Mucosa of rectum (tissue), 2 donors: Measurements from ENCODE around the gene TTC23.
A peak's percentile ranks its signal among the peaks of the same experiment; 100 is the strongest.

Source experiments
- H3K27ac ChIP-seq, 2 donors: one replicate each; pipeline ENCODE4 v1.7.0; 2013; ENCODE audit warnings: inconsistent platforms in 2 of 2, low read depth in 2 of 2, low read length in 2 of 2
- H3K27me3 ChIP-seq, 2 donors: one replicate each; pipeline ENCODE4 v1.7.0; 2013; ENCODE audit warnings: low read length in 2 of 2; ENCODE audit not compliant: control insufficient read depth in 2 of 2, insufficient read depth in 2 of 2
- H3K36me3 ChIP-seq, 2 donors: one replicate each; pipeline ENCODE4 v1.7.0; 2013; ENCODE audit warnings: low read length in 2 of 2; ENCODE audit not compliant: control insufficient read depth in 2 of 2, insufficient read depth in 2 of 2
- H3K4me1 ChIP-seq, 2 donors: one replicate each; pipeline ENCODE4 v1.7.0; 2013; ENCODE audit warnings: low read length in 2 of 2, mild to moderate bottlenecking in 1 of 2; ENCODE audit not compliant: control insufficient read depth in 2 of 2, insufficient read depth in 2 of 2
- H3K4me3 ChIP-seq, 2 donors: one replicate each; pipeline ENCODE4 v1.7.0; 2013; ENCODE audit warnings: low read length in 2 of 2
- H3K9ac ChIP-seq, 2 donors: one replicate each; pipeline ENCODE4 v1.7.0; 2013; ENCODE audit warnings: low read length in 2 of 2, low read depth in 1 of 2, mild to moderate bottlenecking in 1 of 2
- H3K9me3 ChIP-seq, 2 donors: one replicate each; pipeline ENCODE4 v1.7.0; 2013; ENCODE audit warnings: low read length in 2 of 2; ENCODE audit not compliant: control insufficient read depth in 2 of 2
- donor health status: healthy.
- donor health status: Normal muscosa, but diverticular disease.

The TTC23 gene

DNA sequence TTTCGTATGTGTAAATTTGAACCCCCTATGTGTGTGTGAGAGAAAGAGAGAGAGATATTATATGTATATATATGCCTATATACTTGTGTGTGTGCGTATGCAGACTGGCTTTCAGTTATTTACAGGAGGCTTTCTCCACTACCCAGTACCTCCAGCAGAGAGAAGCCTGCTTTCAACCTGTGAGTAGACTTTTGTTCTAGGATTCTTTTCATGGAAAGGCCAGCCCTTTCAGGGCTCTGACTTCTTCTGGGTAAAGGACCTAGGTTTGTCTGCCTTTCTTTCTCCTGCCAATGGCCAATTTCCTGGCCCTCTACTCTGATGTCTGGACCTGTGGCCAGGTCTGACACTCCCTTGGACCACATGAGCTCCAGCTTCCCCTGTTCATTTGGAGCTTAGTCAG, 25.7 kb upstream of the TTC23 start:
- Histone ChIP-seq H3K36me3 (no peaks in the 10 kb centered on the region), H3K27ac (no peak overlapping the region), H3K27me3 (no peaks in the 10 kb centered on the region), H3K4me1 (no peaks in the 10 kb centered on the region), H3K9ac (no peak overlapping the region), H3K4me3 (no peak overlapping the region), H3K9me3 (no peaks in the 10 kb centered on the region)

DNA sequence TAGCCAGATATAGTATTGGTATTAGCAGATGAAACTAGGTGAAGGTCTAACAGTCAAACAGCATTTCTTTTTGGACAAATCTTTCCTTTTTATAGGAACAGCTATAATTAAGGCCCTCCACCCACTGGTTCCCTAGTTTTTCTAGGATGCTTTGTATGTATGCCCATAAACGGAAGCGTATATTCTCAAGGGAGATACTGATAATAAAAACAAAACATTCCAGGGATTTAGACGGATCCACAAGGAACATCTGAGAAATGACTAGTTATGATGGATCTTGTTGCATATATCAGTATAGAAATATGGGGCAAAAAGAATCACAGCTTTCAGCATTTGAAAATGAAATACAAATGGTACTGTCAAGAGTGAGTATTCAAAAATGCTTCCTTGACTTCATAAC, 24.4 kb upstream of the TTC23 start:
- Histone ChIP-seq H3K4me3 (no peak overlapping the region), H3K36me3 (no peaks in the 10 kb centered on the region), H3K9ac (no peak overlapping the region), H3K27ac (no peak overlapping the region), H3K27me3 (no peaks in the 10 kb centered on the region), H3K9me3 (no peaks in the 10 kb centered on the region), H3K4me1 (no peaks in the 10 kb centered on the region)

DNA sequence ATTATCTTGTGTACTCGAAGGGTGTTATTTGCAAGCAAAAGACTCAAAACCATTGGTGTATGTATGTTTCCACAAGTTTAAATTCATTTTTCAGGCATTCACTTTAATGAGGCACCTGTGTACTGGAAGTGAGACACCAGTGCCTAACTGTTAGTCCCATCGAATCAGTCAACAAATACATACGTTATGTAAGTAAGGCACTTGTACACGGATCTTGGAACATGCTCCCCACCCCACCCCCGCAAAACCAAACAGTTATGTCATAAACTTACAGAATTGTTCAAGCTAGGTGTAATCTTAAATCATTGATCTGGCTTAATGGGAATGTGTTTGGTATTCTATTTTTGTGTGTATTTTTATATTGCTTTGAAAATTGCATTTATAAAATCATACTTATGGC, 19.1 kb upstream of the TTC23 start:
- Histone ChIP-seq H3K4me1 (peaks cover 2 to 6% of the 10 kb centered on the region in 2 donors), H3K27me3 (no peaks in the 10 kb centered on the region), H3K9ac (no peak overlapping the region), H3K36me3 (peaks cover 0 to 4% of the 10 kb centered on the region in 2 donors), H3K9me3 (no peaks in the 10 kb centered on the region), H3K4me3 (no peak overlapping the region), H3K27ac (no peak overlapping the region)

DNA sequence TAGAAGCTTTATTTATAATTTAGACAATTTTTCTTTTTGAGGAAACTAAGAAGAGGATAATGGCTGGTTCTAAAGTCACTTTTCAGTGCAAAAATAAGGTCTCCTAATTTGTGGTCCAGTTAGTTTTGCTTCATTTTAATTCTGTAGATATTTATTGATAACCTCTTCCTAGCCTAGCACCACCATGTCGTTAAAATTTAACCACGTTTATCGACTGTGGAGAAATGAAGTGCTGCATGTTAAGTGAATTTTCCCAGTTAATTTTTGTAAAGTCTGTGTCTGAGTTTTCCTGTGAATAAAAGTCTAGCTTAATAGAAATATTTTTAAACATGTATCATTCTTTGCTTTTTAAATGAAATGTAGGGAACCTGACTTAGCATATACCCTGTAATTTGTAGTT, 18.6 kb upstream of the TTC23 start:
- Histone ChIP-seq H3K27me3 (no peaks in the 10 kb centered on the region), H3K36me3 (peaks cover 0 to 5% of the 10 kb centered on the region in 2 donors), H3K4me3 (no peak overlapping the region), H3K9ac (no peak overlapping the region), H3K9me3 (no peaks in the 10 kb centered on the region), H3K27ac (no peak overlapping the region), H3K4me1 (peaks cover 2 to 6% of the 10 kb centered on the region in 2 donors)

DNA sequence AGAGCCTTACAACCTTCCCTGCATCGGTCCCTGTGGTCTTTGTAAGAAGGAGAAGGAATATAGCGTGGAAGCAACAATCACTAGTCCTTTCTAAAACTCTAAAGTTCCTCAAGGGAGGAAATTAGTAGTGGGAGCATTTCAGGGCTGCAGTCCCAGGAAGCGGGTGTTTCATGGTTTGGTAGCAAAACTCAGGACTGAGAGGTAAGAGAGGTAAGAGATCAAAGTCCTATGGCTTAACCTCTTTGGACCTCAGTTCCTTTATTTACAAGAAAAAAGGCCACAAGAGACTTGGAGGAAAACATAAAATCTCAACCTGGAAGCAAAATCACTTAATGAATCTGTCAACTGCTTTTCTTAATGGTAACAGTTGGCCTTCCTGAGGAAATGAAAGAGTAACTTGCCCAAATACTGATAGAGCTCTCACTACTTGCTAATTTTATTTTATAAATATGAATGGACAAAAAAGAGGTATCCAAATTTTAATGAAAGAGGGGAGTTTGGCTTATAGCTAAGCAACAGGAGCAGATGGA, 16.2 kb upstream of the TTC23 start:
- H3K9ac ChIP-seq: no peak overlapping the region
- H3K36me3 ChIP-seq: peaks cover 0 to 5% of the 10 kb centered on the region in 2 donors
- H3K27me3 ChIP-seq: no peaks in the 10 kb centered on the region
- no peak overlapping the region for H3K27ac ChIP-seq
- peaks cover 2 to 6% of the 10 kb centered on the region in 2 donors for H3K4me1 ChIP-seq
- no peaks in the 10 kb centered on the region for H3K9me3 ChIP-seq
- H3K4me3 ChIP-seq: no peak overlapping the region

DNA sequence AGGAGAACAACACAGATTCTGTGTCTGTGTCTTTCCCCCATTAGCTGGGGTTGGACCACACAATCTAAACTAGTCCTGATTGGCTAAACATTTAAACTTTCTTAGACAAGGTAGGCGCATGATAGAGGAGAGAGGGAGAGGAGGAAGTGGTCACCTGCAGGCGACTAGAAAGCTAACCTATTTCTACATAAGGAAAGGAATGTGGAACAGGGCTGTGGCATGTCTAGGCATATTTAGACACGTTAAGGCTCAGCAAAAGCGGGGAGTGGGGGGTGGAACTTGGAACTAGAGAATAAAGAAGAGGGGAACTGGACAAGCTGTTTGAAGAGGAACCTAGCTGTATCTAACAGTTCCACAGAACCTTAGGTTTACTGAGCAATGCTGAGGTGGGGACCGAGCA, 14.7 kb upstream of the TTC23 start:
- no peak overlapping the region for H3K9ac ChIP-seq
- no peak overlapping the region for H3K27ac ChIP-seq
- H3K4me1 ChIP-seq: peaks cover 2 to 6% of the 10 kb centered on the region in 2 donors
- H3K36me3 ChIP-seq: peaks cover 0 to 5% of the 10 kb centered on the region in 2 donors
- H3K9me3 ChIP-seq: no peaks in the 10 kb centered on the region
- no peaks in the 10 kb centered on the region for H3K27me3 ChIP-seq
- no peak overlapping the region for H3K4me3 ChIP-seq

DNA sequence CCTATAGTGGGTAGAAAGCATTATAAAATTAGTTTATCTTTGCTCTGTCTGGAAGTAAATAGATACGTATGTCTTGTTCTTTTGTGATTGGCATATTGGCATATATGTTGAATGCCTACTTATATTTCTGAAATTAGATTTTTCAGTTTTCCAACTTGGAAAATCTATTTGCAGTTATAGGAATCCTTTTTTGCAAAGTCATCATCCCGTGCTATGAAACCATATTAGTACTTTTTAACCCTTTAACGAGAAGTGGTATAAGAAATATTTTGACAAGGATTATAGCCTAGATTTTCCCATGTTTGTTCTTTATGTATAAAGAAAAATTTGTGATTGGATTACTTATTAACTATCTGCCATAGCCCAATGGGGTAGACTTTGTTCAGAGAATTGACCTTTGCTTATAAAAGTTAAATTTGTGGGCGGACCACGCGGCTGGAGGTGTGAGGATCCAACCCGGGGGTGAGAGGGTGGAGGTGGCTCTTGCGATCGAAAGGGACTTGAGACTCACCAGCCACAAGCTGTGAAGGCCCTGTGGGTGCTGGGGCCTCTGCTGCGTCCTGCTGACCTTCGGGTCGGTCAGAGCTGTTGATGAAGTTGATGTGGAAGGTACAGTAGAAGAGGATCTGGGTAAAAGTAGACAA, 7.8 kb upstream of the TTC23 start:
- H3K27ac ChIP-seq: no peak overlapping the region
- no peak overlapping the region for H3K4me3 ChIP-seq
- H3K36me3 ChIP-seq: no peaks in the 10 kb centered on the region
- H3K27me3 ChIP-seq: no peaks in the 10 kb centered on the region
- no peaks in the 10 kb centered on the region for H3K9me3 ChIP-seq
- no peak overlapping the region for H3K9ac ChIP-seq
- H3K4me1 ChIP-seq: peaks cover 7 to 8% of the 10 kb centered on the region in 2 donors

DNA sequence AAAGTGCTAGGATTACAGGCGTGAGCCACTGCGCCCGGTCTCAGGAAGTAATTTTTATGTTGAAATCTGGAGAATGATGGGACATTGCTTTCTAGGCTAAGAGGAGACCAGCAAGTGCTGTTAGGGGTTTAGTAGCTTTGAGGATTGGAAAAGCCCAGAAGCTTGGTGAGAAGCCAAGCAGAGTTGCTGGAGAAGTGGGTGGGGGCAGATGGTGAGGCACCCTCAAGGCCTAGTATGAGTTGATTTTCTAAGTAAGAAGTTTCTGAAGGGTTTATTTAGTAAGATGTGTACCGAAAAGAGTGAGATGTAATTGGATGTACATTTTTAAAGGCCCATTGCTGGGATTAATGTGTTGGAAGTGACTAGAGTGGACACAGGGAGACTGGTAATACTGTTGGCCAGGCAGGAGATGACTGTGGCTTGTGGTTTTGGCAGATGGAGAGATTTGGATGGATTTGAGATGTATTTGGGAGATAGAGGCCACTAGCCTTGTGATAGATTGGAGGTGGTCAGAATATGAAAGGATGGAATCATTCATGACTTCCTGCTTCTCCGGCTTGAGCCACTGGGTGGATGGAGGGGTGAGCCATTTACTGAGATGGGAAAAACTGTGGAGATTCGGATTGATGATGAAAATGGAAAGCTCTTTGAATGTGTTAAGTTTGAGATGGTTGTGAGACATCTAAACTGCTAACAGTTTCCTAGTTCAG, 4.2 kb upstream of the TTC23 start:
- Histone ChIP-seq H3K27ac (no peak overlapping the region), H3K27me3 (no peaks in the 10 kb centered on the region), H3K36me3 (no peaks in the 10 kb centered on the region), H3K9me3 (no peaks in the 10 kb centered on the region), H3K9ac (no peak overlapping the region), H3K4me1 (peaks cover 11 to 18% of the 10 kb centered on the region in 2 donors), H3K4me3 (no peak overlapping the region)

DNA sequence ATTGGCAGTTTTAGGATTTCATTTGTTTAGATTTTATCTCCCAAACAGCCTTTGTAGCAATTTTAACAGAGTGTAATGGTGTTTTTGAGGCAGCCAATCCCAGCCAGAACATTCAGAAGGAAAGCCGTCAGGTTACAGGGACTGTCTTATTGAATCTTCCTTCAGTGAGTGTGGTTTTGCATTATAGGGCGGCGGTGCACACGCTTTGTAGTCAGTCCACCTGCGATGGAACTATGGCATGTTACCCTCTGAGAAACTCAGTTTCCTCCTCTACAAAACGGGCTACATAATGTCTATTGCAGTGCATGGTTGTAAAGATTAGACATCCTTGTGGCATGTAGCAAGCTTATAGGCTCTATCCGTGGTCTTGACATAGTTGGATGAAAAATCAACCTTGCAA, 2.9 kb upstream of the TTC23 start:
- Histone ChIP-seq H3K27me3 (no peaks in the 10 kb centered on the region), H3K4me3 (peak overlapping the region; percentile 76 to 88), H3K36me3 (no peaks in the 10 kb centered on the region), H3K9me3 (no peaks in the 10 kb centered on the region), H3K27ac (no peak overlapping the region), H3K9ac (peak overlapping the region; percentile 68 to 96), H3K4me1 (peaks cover 15 to 18% of the 10 kb centered on the region in 2 donors)
